ENCODE measurements around the gene SAMD13. TPM values are rescaled to one million over a fixed set of nuclear protein-coding genes. Genes with fewer than 3 reads are reported as not detected.
A peak's percentile ranks its signal among the peaks of the same experiment; 100 is the strongest.

Gene SAMD13, protein sequence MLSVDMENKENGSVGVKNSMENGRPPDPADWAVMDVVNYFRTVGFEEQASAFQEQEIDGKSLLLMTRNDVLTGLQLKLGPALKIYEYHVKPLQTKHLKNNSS
- polyA plus RNA-seq (2013) = 0.52 and 0.72 TPM in 2 replicates

DNA sequence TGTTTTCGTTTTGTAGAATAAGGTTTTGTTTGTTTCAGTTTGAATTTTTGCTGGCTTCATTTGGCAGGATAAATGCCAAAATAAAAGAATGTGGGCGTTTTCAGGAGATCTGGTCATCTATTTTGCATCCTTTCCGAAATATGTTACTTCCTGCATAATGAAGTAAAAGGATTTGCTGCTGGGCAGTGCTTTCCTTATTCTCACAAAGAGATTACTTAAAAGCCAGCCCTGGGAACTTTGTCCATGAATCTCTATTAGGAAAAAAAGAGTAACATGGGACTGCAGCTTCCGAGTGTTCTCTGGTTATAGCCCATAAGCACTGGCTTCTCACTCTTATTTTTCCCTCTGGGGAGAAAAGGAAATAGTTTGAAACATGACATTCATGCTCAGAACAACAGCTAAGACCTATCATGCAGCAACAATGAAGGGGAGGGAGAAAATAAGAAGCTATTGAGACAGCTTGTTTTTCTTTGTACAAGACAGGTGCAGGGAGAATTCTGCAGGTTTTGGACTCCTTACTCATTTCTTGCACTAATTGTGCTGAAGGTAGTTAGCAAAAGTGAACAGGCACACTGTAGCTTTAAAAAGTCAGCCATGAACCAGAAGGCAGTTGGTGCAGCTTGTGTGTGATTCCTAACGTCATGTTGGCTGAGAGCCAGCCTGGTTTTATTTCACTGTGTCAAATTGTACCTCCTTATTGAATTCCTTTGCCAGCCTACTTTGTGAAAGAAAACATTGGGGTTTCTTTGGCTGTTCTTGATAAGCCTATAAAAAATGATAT is at the start of gene SAMD13:
SAMD13 (plus strand) TSS at position 705 of the 781 bp plus-strand sequence. CDS start 1,527 bp downstream, outside the sequence.
- peaks cover 12% of the 10 kb centered on the region for H3K79me1 ChIP-seq (ENCODE audit: low read length)
- no peak within 1 kb of the TSS for H3K23ac ChIP-seq (ENCODE audit: low read length)
- H3K36me3 ChIP-seq (ENCODE audit: control insufficient read depth in 1 of 2, insufficient read depth in 2 of 2, low read length in 2 of 2) = no peaks in the 10 kb centered on the region
- no peak within 1 kb of the TSS for H2BK120ac ChIP-seq (ENCODE audit: insufficient read depth, low read length, poor library complexity)
- H2AFZ ChIP-seq (ENCODE audit: insufficient read depth, low read length, poor library complexity) = no peak within 1 kb of the TSS
- H3K27ac ChIP-seq (ENCODE audit: low read depth, low read length) = no peak within 1 kb of the TSS
- H2BK12ac ChIP-seq (ENCODE audit: low read length) = no peak within 1 kb of the TSS
- no peak within 1 kb of the TSS for H2AK5ac ChIP-seq (ENCODE audit: low read length)
- no CpG with 5 or more reads among the region's 5 CpGs for WGBS (ENCODE audit: extremely low coverage, insufficient coverage, insufficient read length)
- no peak within 1 kb of the TSS for H4K8ac ChIP-seq (ENCODE audit: low read depth, low read length)
- peaks cover 5 to 6% of the 10 kb centered on the region in 2 experiments for H3K4me1 ChIP-seq (ENCODE audit: control insufficient read depth in 1 of 2, insufficient read depth in 2 of 2, low read length in 2 of 2)
- DNase-seq = peak in 1 of 2 donors; percentile 10
- H3K27me3 ChIP-seq (ENCODE audit: insufficient read depth, low read length) = no peaks in the 10 kb centered on the region
- no peak within 1 kb of the TSS for H2BK5ac ChIP-seq (ENCODE audit: low read depth, low read length, poor library complexity)
- no peak within 1 kb of the TSS for H3K4ac ChIP-seq (ENCODE audit: low read depth, low read length)
- H4K12ac ChIP-seq (ENCODE audit: low read depth, low read length) = no peak within 1 kb of the TSS
- H4K91ac ChIP-seq (ENCODE audit: low read depth, low read length) = no peak within 1 kb of the TSS
- H3K14ac ChIP-seq (ENCODE audit: low read length) = no peak within 1 kb of the TSS
- no peak within 1 kb of the TSS for H3K18ac ChIP-seq (ENCODE audit: low read length)
- H3K4me3 ChIP-seq (ENCODE audit: low read depth, low read length) = no peak within 1 kb of the TSS
- peaks cover 8% of the 10 kb centered on the region for H3K79me2 ChIP-seq (ENCODE audit: control insufficient read depth, insufficient read depth, low read length, poor library complexity)
- H3K9me3 ChIP-seq (ENCODE audit: insufficient read depth, low read depth, low read length) = no peaks in the 10 kb centered on the region
- no peak within 1 kb of the TSS for H3K9ac ChIP-seq (ENCODE audit: low read length)
- H3K4me2 ChIP-seq (ENCODE audit: low read length) = peak within 1 kb of the TSS; percentile 0

DNA sequence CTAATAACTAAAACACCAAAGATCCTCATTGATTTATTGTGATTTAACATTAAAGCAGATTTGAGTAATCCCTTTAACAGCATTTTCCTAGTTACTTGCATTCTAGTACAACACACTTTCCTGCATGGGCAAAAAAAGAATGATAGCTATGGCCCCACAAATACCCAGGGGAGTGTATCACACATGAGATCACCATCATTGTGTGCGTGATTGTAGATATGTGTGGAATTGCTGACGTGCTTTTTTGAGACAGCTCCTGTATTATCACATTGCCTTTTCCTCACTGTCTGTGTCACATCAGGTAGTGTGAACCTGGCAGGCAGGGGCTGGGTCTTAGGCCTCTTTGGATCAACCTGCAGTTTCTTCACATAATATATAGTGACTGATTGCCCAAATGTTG is 48.5 kb upstream of the SAMD13 start:
- H2AFZ ChIP-seq (ENCODE audit: insufficient read depth, low read length, poor library complexity) = no peak overlapping the region
- no peak overlapping the region for H3K18ac ChIP-seq (ENCODE audit: low read length)
- H3K4me3 ChIP-seq (ENCODE audit: low read depth, low read length) = no peak overlapping the region
- H4K8ac ChIP-seq (ENCODE audit: low read depth, low read length) = no peak overlapping the region
- H3K9me3 ChIP-seq (ENCODE audit: insufficient read depth, low read depth, low read length) = no peaks in the 10 kb centered on the region
- H3K4me2 ChIP-seq (ENCODE audit: low read length) = no peak overlapping the region
- H3K79me1 ChIP-seq (ENCODE audit: low read length) = peaks cover 3% of the 10 kb centered on the region
- no peaks in the 10 kb centered on the region for H3K79me2 ChIP-seq (ENCODE audit: control insufficient read depth, insufficient read depth, low read length, poor library complexity)
- no peak overlapping the region for H4K91ac ChIP-seq (ENCODE audit: low read depth, low read length)
- no peak overlapping the region for H2BK12ac ChIP-seq (ENCODE audit: low read length)
- H4K12ac ChIP-seq (ENCODE audit: low read depth, low read length) = no peak overlapping the region
- WGBS (ENCODE audit: extremely low coverage, insufficient coverage, insufficient read length) = no CpG with 5 or more reads among the region's 2 CpGs
- H3K14ac ChIP-seq (ENCODE audit: low read length) = no peak overlapping the region
- no peak overlapping the region for H3K9ac ChIP-seq (ENCODE audit: low read length)
- H3K27ac ChIP-seq (ENCODE audit: low read depth, low read length) = no peak overlapping the region
- no peak overlapping the region for H3K4ac ChIP-seq (ENCODE audit: low read depth, low read length)
- no peak overlapping the region for H2BK5ac ChIP-seq (ENCODE audit: low read depth, low read length, poor library complexity)
- peak; percentile 2 to 64 for DNase-seq
- no peak overlapping the region for H2BK120ac ChIP-seq (ENCODE audit: insufficient read depth, low read length, poor library complexity)
- H3K36me3 ChIP-seq (ENCODE audit: control insufficient read depth in 1 of 2, insufficient read depth in 2 of 2, low read length in 2 of 2) = no peaks in the 10 kb centered on the region
- no peak overlapping the region for H3K23ac ChIP-seq (ENCODE audit: low read length)
- H3K27me3 ChIP-seq (ENCODE audit: insufficient read depth, low read length) = no peaks in the 10 kb centered on the region
- H2AK5ac ChIP-seq (ENCODE audit: low read length) = no peak overlapping the region
- H3K4me1 ChIP-seq (ENCODE audit: control insufficient read depth in 1 of 2, insufficient read depth in 2 of 2, low read length in 2 of 2) = peaks cover 5% of the 10 kb centered on the region in 2 experiments

DNA sequence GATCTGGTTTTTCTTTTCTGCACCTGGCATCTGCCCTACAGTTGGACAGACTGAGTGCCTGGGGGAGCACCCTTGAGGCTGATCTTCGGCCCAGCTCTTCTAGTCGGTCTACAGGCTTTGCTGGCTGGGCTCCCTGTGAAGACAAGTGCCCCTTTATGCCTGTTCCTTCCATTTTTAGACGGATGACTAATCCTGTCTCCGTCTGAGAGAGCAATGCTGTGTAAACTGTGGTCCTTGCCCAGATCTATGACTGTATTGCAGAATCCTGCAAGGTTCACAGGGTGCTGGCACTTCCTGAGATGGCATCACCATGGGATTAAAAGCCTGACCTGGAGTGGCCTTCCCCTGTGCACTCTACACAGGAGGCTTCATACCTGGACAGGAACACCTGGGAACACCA is 47.6 kb upstream of the SAMD13 start:
- H3K18ac ChIP-seq (ENCODE audit: low read length) = no peak overlapping the region
- no peak overlapping the region for H2AK5ac ChIP-seq (ENCODE audit: low read length)
- H2BK12ac ChIP-seq (ENCODE audit: low read length) = no peak overlapping the region
- no peak overlapping the region for H3K23ac ChIP-seq (ENCODE audit: low read length)
- no peak overlapping the region for H3K4me2 ChIP-seq (ENCODE audit: low read length)
- no peaks in the 10 kb centered on the region for H3K36me3 ChIP-seq (ENCODE audit: control insufficient read depth in 1 of 2, insufficient read depth in 2 of 2, low read length in 2 of 2)
- H4K8ac ChIP-seq (ENCODE audit: low read depth, low read length) = no peak overlapping the region
- H3K4me1 ChIP-seq (ENCODE audit: control insufficient read depth in 1 of 2, insufficient read depth in 2 of 2, low read length in 2 of 2) = peaks cover 5% of the 10 kb centered on the region in 2 experiments
- H3K4ac ChIP-seq (ENCODE audit: low read depth, low read length) = no peak overlapping the region
- H3K14ac ChIP-seq (ENCODE audit: low read length) = no peak overlapping the region
- WGBS (ENCODE audit: extremely low coverage, insufficient coverage, insufficient read length) = no CpG with 5 or more reads among the region's 4 CpGs
- no peak overlapping the region for H2AFZ ChIP-seq (ENCODE audit: insufficient read depth, low read length, poor library complexity)
- H3K79me2 ChIP-seq (ENCODE audit: control insufficient read depth, insufficient read depth, low read length, poor library complexity) = no peaks in the 10 kb centered on the region
- no peaks in the 10 kb centered on the region for H3K27me3 ChIP-seq (ENCODE audit: insufficient read depth, low read length)
- H3K79me1 ChIP-seq (ENCODE audit: low read length) = peaks cover 3% of the 10 kb centered on the region
- no peak for DNase-seq
- no peak overlapping the region for H3K9ac ChIP-seq (ENCODE audit: low read length)
- H4K12ac ChIP-seq (ENCODE audit: low read depth, low read length) = no peak overlapping the region
- no peak overlapping the region for H3K4me3 ChIP-seq (ENCODE audit: low read depth, low read length)
- no peaks in the 10 kb centered on the region for H3K9me3 ChIP-seq (ENCODE audit: insufficient read depth, low read depth, low read length)
- no peak overlapping the region for H2BK120ac ChIP-seq (ENCODE audit: insufficient read depth, low read length, poor library complexity)
- no peak overlapping the region for H2BK5ac ChIP-seq (ENCODE audit: low read depth, low read length, poor library complexity)
- H4K91ac ChIP-seq (ENCODE audit: low read depth, low read length) = no peak overlapping the region
- no peak overlapping the region for H3K27ac ChIP-seq (ENCODE audit: low read depth, low read length)

DNA sequence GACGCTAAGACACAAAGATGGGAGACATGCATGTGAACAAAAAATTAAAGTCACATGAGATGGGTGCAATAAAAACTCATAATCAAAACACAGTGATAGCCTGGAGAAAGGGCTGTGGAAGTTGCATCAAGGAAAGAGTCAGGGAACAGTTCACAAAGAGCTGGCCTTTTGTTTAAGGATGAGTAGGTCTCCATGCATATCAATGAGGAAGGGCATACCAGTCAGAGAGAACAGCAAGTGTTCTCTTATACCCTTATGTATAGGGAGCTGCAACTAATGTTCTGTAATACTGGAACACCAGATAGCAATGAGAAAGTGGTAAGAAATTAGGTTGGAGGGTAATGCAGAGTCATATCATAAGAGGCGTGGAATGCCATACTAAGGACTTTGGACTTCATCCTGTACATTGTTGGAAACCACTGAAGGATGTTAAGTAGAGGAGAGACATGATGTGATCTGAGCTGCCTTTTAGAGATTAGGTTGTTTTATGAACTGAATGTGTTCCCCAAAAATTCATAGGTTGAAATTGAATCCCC is 46.7 kb upstream of the SAMD13 start:
- no peak overlapping the region for H4K91ac ChIP-seq (ENCODE audit: low read depth, low read length)
- H3K4me3 ChIP-seq (ENCODE audit: low read depth, low read length) = no peak overlapping the region
- H2BK12ac ChIP-seq (ENCODE audit: low read length) = no peak overlapping the region
- no peaks in the 10 kb centered on the region for H3K36me3 ChIP-seq (ENCODE audit: control insufficient read depth in 1 of 2, insufficient read depth in 2 of 2, low read length in 2 of 2)
- H2AFZ ChIP-seq (ENCODE audit: insufficient read depth, low read length, poor library complexity) = no peak overlapping the region
- H4K8ac ChIP-seq (ENCODE audit: low read depth, low read length) = no peak overlapping the region
- no peak for DNase-seq
- H2AK5ac ChIP-seq (ENCODE audit: low read length) = no peak overlapping the region
- no peak overlapping the region for H3K14ac ChIP-seq (ENCODE audit: low read length)
- H3K4me1 ChIP-seq (ENCODE audit: control insufficient read depth in 1 of 2, insufficient read depth in 2 of 2, low read length in 2 of 2) = peaks cover 5% of the 10 kb centered on the region in 2 experiments
- no peaks in the 10 kb centered on the region for H3K9me3 ChIP-seq (ENCODE audit: insufficient read depth, low read depth, low read length)
- no peak overlapping the region for H3K4me2 ChIP-seq (ENCODE audit: low read length)
- H3K79me1 ChIP-seq (ENCODE audit: low read length) = peaks cover 3% of the 10 kb centered on the region
- no peak overlapping the region for H3K4ac ChIP-seq (ENCODE audit: low read depth, low read length)
- no CpG with 5 or more reads among the region's 2 CpGs for WGBS (ENCODE audit: extremely low coverage, insufficient coverage, insufficient read length)
- H3K27ac ChIP-seq (ENCODE audit: low read depth, low read length) = no peak overlapping the region
- no peak overlapping the region for H3K23ac ChIP-seq (ENCODE audit: low read length)
- no peaks in the 10 kb centered on the region for H3K27me3 ChIP-seq (ENCODE audit: insufficient read depth, low read length)
- no peak overlapping the region for H4K12ac ChIP-seq (ENCODE audit: low read depth, low read length)
- H3K79me2 ChIP-seq (ENCODE audit: control insufficient read depth, insufficient read depth, low read length, poor library complexity) = no peaks in the 10 kb centered on the region
- no peak overlapping the region for H2BK120ac ChIP-seq (ENCODE audit: insufficient read depth, low read length, poor library complexity)
- H3K18ac ChIP-seq (ENCODE audit: low read length) = no peak overlapping the region
- no peak overlapping the region for H3K9ac ChIP-seq (ENCODE audit: low read length)
- no peak overlapping the region for H2BK5ac ChIP-seq (ENCODE audit: low read depth, low read length, poor library complexity)
